ENCODE results near the gene CCDC40. TPM values are rescaled to one million over a fixed set of nuclear protein-coding genes. Genes with fewer than 3 reads are reported as not detected.
A peak's percentile ranks its signal among the peaks of the same experiment; 100 is the strongest.

The CCDC40 gene
- total and polyA plus RNA-seq, 9 of the 15 experiments (the other 6 are each of a cell fraction or from before 2014, with no cell fraction given), result 0.07 to 0.33 TPM; not detected in 7

DNA sequence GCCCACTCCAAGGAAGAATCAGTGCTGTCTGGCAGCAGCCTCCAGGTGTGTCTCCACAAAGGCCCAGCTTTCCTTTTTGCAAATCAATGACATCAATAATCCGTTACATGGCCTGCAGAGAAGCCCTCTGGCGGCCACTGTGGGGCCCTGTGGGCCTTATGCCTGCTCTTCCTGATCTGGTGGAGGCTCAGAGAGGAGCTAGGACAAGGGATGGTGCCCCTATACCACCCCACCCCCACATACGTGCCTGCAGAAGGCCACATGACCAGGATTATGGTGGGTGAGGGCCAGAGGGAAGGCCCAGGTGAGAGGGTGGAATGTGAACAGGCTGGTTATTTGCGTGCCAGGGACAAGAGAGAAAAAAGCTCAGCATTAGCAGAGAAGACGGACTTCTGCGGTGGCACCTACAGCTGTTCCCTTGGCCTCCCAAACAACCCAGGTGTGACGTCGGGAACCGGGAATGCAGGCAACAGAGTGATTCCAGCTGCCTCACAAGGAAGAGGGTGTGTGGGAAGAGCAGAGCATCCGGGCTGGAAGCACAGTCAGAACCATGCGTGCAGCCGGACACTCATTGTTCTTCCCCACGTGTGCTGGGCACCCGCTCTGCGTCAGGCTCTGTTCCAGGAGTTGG lies 88.0 kb downstream of the CCDC40 start (continued):
- TF ChIP-seq, protein P1, sequence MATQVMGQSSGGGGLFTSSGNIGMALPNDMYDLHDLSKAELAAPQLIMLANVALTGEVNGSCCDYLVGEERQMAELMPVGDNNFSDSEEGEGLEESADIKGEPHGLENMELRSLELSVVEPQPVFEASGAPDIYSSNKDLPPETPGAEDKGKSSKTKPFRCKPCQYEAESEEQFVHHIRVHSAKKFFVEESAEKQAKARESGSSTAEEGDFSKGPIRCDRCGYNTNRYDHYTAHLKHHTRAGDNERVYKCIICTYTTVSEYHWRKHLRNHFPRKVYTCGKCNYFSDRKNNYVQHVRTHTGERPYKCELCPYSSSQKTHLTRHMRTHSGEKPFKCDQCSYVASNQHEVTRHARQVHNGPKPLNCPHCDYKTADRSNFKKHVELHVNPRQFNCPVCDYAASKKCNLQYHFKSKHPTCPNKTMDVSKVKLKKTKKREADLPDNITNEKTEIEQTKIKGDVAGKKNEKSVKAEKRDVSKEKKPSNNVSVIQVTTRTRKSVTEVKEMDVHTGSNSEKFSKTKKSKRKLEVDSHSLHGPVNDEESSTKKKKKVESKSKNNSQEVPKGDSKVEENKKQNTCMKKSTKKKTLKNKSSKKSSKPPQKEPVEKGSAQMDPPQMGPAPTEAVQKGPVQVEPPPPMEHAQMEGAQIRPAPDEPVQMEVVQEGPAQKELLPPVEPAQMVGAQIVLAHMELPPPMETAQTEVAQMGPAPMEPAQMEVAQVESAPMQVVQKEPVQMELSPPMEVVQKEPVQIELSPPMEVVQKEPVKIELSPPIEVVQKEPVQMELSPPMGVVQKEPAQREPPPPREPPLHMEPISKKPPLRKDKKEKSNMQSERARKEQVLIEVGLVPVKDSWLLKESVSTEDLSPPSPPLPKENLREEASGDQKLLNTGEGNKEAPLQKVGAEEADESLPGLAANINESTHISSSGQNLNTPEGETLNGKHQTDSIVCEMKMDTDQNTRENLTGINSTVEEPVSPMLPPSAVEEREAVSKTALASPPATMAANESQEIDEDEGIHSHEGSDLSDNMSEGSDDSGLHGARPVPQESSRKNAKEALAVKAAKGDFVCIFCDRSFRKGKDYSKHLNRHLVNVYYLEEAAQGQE (IDR thresholded peaks at IDR 0.05; ENCODE audit: borderline replicate concordance), result peak; percentile 50; the same call in 1 of the 2 replicates
- TF ChIP-seq, protein P1 (CRISPR knock-in tag; IDR thresholded peaks at IDR 0.05; ENCODE audit: low read depth), result no peak
- TF ChIP-seq ZBTB17 (CRISPR knock-in tag; IDR thresholded peaks at IDR 0.05) (peak; percentile 66; the same call in 1 of the 2 replicates), ZNF561 (CRISPR knock-in tag; conservative IDR thresholded peaks at IDR 0.05) (no peak), THRAP3 (IDR thresholded peaks at IDR 0.05; ENCODE audit: borderline replicate concordance) (no peak), TFAM (CRISPR knock-in tag; conservative IDR thresholded peaks at IDR 0.05) (no peak), RAD21 (CRISPR knock-in tag; conservative IDR thresholded peaks at IDR 0.05 in 1 of 2, IDR thresholded peaks at IDR 0.05 in 1 of 2) (peak in 1 of 2 experiments; percentile 50; a peak in 2 of 4 replicates), SMC3 (conservative IDR thresholded peaks at IDR 0.05; ENCODE audit: insufficient read depth, low read depth, low read length) (peak; percentile 53), XRCC4 (IDR thresholded peaks at IDR 0.05; ENCODE audit: extremely low read depth, insufficient read depth, insufficient read length) (no peak), JUND (IDR thresholded peaks at IDR 0.05; ENCODE audit: borderline replicate concordance, low read depth, low read length) (0 out of 2 replicates have a peak, but pooled peaks have one; percentile 24), JUND (tag; IDR thresholded peaks at IDR 0.05; ENCODE audit: borderline replicate concordance, low read depth, low read length) (no peak), TEAD1 (CRISPR knock-in tag; IDR thresholded peaks at IDR 0.05) (no peak), SNIP1 (IDR thresholded peaks at IDR 0.05; ENCODE audit: low read depth) (no peak)
- TF ChIP-seq, protein P2, sequence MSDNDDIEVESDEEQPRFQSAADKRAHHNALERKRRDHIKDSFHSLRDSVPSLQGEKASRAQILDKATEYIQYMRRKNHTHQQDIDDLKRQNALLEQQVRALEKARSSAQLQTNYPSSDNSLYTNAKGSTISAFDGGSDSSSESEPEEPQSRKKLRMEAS (CRISPR knock-in tag; IDR thresholded peaks at IDR 0.05), result no peak
- TF ChIP-seq, protein P3, sequence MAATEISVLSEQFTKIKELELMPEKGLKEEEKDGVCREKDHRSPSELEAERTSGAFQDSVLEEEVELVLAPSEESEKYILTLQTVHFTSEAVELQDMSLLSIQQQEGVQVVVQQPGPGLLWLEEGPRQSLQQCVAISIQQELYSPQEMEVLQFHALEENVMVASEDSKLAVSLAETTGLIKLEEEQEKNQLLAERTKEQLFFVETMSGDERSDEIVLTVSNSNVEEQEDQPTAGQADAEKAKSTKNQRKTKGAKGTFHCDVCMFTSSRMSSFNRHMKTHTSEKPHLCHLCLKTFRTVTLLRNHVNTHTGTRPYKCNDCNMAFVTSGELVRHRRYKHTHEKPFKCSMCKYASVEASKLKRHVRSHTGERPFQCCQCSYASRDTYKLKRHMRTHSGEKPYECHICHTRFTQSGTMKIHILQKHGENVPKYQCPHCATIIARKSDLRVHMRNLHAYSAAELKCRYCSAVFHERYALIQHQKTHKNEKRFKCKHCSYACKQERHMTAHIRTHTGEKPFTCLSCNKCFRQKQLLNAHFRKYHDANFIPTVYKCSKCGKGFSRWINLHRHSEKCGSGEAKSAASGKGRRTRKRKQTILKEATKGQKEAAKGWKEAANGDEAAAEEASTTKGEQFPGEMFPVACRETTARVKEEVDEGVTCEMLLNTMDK (IDR thresholded peaks at IDR 0.05; ENCODE audit: borderline replicate concordance, insufficient read depth, low read depth, low read length, poor library complexity, severe bottlenecking), result peak; percentile 75

Measured in K562 (cell line).